ENCODE results near the gene KLK10. TPM values are rescaled to one million over a fixed set of nuclear protein-coding genes. Genes with fewer than 3 reads are reported as not detected.

Gene KLK10
- total RNA-seq, 1 experiment from 2014 or later, result 33.6 TPM

- H3K9me3 ChIP-seq (ENCODE audit: control insufficient read depth in 1 of 2, insufficient read depth in 1 of 2, low read depth in 1 of 2, low read length in 2 of 2), result no peaks in the 10 kb centered on the region
- intact Hi-C loops (cut with micrococcal nuclease), result no loop called here
- ATAC-seq (no peak), DNase-seq (ENCODE audit: low read depth, low spot score) (no peak)
- no peak overlapping the region for H2AFZ ChIP-seq (ENCODE audit: low read depth, low read length, poor library complexity, severe bottlenecking)
- H3K27ac ChIP-seq (ENCODE audit: low read depth, low read length), result no peak overlapping the region
- no peak overlapping the region for H3K4me2 ChIP-seq (ENCODE audit: low read length)
- H4K20me1 ChIP-seq (ENCODE audit: insufficient read depth), result no peaks in the 10 kb centered on the region
- H3K9me2 ChIP-seq (ENCODE audit: insufficient read depth), result no peaks in the 10 kb centered on the region
- H3K9ac ChIP-seq (ENCODE audit: low read length), result no peak overlapping the region
- no peaks in the 10 kb centered on the region for H3K27me3 ChIP-seq (ENCODE audit: insufficient read depth, low read length)
- CTCF ChIA-PET, result interaction anchor here (1.2 kb wide), 1 partner anchor 8 kb away, joined by 4 read pairs; no protein-coding TSS in a partner anchor
- POLR2A ChIA-PET, result interaction anchor here (0.7 to 1.2 kb wide), 2 partner anchors 12 to 208 kb away, joined by 3 read pairs; partner anchors contain the start of gene KLK8
- H3K36me3 ChIP-seq (ENCODE audit: control insufficient read depth in 1 of 2, insufficient read depth in 2 of 2, low read length in 2 of 2), result no peaks in the 10 kb centered on the region
- no peaks in the 10 kb centered on the region for H3K79me2 ChIP-seq (ENCODE audit: insufficient read depth, low read length)
- peaks cover 2 to 43% of the 10 kb centered on the region in 2 experiments for H3K4me1 ChIP-seq (ENCODE audit: control insufficient read depth in 1 of 2, insufficient read depth in 2 of 2, low read length in 2 of 2)
- RAD21 ChIA-PET (ENCODE audit: low non-redundant PET in 1 of 2, low total read pairs in 2 of 2, uncharacterized antibody in 2 of 2, unreplicated experiment in 2 of 2), result no interaction called here
- no TSS peak for BruUV-seq (replicated peaks)
- TF ChIP-seq CTCF (IDR thresholded peaks at IDR 0.05 in 2 of 3, conservative IDR thresholded peaks at IDR 0.05 in 1 of 3; ENCODE audit: borderline replicate concordance in 1 of 3, insufficient read depth in 1 of 3, low read depth in 2 of 3, low read length in 2 of 3), result no peak
- TF ChIP-seq ZBTB33 (IDR thresholded peaks at IDR 0.05; ENCODE audit: extremely low read depth, insufficient replicate concordance, low read length), result no peak
- H3K4me3 ChIP-seq (replicated peaks in 1 of 2; ENCODE audit: low read depth in 1 of 2, low read length in 2 of 2), result no peak overlapping the region
Observed at GRCh38 chr19:51012661-51013190, 6.8 kb downstream of the KLK10 start.
